Transverse colon (tissue), 4 donors: ENCODE data around the gene GPRIN3.

Experiments
- POLR2A ChIP-seq: fragments of 450-650 bp; IDR thresholded peaks from one replicate; pipeline ENCODE4 v1.6.1; 2016; ENCODE audit warnings: antibody characterized with exemption, mild to moderate bottlenecking, moderate library complexity
- POLR2AphosphoS5 ChIP-seq, 3 donors: sonication (generic); formaldehyde crosslinking; IDR thresholded peaks; one replicate each; pipeline ENCODE4 v1.6.1; 2016; ENCODE audit warnings: antibody characterized with exemption in 3 of 3
- TF ChIP-seq, protein P1 (sequence below), 5 experiments: fragments of 200-600 bp in 3 of 5; fragments of 450-650 bp in 2 of 5; sonication (generic) in 3 of 5; IDR thresholded peaks; 1 replicate in 2 of 5; 2 replicates in 3 of 5; pipeline ENCODE4 v1.5.1; 2016 to 2017; ENCODE audit warnings: antibody characterized with exemption in 5 of 5, inconsistent platforms in 3 of 5, mild to moderate bottlenecking in 2 of 5, moderate library complexity in 1 of 5

DNA sequence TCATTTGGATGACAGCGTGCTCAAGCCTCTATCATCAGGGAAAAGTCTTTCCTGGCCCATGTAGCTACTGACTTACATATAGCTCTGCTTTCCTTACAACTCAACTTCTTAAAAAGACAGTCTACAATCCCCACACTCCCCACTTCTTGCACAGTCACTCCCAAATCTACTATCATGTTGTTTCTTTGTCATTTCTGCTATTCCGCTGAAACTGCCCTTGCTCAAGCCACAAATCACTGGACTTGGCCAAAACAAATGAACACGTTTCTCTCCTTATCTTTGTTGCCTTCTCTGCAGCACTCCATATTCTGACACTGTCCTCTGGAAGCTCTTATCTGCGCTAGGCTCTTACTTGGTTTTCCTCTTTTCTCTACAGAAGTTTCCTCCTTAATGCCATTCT lies 28.2 kb downstream of the GPRIN3 start:
- TF ChIP-seq, protein P1, sequence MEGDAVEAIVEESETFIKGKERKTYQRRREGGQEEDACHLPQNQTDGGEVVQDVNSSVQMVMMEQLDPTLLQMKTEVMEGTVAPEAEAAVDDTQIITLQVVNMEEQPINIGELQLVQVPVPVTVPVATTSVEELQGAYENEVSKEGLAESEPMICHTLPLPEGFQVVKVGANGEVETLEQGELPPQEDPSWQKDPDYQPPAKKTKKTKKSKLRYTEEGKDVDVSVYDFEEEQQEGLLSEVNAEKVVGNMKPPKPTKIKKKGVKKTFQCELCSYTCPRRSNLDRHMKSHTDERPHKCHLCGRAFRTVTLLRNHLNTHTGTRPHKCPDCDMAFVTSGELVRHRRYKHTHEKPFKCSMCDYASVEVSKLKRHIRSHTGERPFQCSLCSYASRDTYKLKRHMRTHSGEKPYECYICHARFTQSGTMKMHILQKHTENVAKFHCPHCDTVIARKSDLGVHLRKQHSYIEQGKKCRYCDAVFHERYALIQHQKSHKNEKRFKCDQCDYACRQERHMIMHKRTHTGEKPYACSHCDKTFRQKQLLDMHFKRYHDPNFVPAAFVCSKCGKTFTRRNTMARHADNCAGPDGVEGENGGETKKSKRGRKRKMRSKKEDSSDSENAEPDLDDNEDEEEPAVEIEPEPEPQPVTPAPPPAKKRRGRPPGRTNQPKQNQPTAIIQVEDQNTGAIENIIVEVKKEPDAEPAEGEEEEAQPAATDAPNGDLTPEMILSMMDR (IDR thresholded peaks at IDR 0.05), result no peak
- no peak for TF ChIP-seq POLR2AphosphoS5 (IDR thresholded peaks at IDR 0.05)
- TF ChIP-seq POLR2A, result no peak
